CD4-positive, alpha-beta T cell treated with Interleukin-15 for 1 hour (primary cell): ENCODE data around the gene ASH1L.
"Not testable (repeated sequence)": the region's sequence is repeated elsewhere in the genome, so short reads cannot be mapped to it uniquely, and the experiment has no call there.

Experiments
- DNase-seq: peaks from one replicate; pipeline ENCODE4 v3.0.0-alpha.2; 2020

The ASH1L gene

DNA sequence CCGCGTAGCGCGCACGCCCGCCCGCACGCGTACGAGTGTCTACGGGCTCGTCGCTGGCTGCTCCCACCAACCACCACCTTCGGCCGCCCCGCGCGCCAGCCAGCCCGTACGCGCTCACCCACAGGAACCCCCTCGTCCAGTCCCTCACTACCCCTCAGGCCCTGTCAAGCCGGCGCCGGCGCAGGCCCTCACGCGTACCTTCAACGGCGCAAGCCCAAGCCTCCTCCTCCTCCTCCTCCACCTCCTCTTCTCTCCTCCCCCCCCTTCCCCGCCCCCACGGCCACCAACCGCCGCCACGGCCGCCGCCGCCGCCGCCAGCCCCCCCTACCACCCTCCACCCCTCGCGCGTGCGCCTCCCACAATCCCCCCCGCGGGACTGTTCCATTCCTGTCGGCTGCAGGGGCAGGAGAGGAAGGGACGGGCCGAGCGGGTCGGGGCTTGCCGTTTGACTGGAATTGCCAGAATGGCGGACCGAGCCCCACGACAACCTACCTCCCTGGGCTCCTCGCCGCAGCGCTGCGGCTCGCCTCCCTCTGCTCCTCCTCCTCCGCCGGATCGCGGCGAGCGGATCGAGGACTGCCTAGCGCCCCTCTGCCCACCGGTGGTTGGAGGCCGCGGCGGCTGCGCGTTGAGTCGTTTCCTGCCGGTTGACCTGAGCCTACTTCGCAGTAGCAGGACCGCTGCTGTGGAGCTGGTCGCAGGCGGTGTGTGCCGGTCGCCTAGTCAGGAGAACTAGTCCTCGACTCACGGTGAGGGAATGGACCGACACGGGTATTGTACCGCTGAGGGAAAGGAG lies at the start of gene ASH1L:
Gene ASH1L, minus strand, starts transcription at position 223 of the 796 bp plus-strand sequence. CDS start 41,284 bp downstream, outside the sequence.
- DNase-seq: peak; percentile 91

DNA sequence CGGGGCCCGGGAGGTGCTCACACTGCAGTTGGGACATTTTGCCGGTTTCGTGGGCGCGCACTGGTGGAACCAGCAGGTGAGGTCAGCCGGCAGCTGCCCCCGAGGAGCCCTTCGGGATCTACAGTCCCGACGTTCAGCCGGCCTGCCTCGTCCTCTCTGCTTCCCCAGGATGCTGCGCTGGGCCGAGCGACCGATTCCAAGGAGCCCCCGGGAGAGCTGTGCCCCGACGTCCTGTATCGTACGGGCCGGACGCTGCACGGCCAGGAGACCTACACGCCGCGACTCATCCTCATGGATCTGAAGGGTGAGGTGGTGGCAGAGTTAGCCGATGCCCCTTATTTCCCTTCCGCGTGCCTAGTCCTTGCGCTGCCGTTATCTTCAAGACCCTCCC lies 47.6 kb upstream of the ASH1L start:
- not testable (repeated sequence) for DNase-seq

GRCh38 chr1:155609515-155610256 lies 47.1 kb upstream of the ASH1L start, which contains the start of gene MSTO1:
Gene MSTO1, plus strand, starts transcription at chr1:155610218. Its CDS starts 31 bp downstream, at chr1:155610249.
- peak; percentile 94 for DNase-seq

- no peak for DNase-seq
Observed at GRCh38 chr1:155608888-155609225, 46.3 kb upstream of the ASH1L start.

GRCh38 chr1:155607708-155608107 lies 45.1 kb upstream of the ASH1L start:
- DNase-seq: no peak

DNA sequence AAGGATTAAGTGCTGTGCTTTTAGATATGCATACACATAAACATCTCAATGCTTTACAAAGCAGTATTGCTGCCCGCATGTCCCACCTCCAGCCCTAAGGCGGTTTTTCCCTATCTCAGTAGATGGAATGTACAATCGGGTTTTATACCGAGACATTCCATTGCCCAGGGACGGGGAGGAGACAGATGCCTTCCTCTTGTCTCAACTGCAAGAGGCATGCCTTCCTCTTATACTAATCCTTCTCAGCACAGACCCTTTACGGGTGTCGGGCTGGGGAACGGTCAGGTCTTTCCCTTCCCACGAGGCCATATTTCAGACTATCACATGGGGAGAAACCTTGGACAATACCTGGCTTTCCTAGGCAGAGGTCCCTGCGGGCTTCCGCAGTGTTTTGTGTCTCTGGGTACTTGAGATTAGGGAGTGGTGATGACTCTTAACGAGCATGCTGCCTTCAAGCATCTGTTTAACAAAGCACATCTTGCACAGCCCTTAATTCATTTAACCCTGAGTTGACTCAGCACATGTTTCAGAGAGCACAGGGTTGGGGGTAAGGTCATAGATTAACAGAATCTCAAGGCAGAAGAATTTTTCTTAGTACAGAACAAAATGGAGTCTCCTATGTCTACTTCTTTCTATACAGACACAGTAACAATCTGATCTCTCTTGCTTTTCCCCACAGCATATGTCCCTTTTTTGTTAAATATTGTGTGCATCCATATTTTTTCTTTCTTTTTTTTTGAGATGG lies 37.4 kb upstream of the ASH1L start:
- not testable (repeated sequence) for DNase-seq

GRCh38 chr1:155598842-155599331 lies 36.3 kb upstream of the ASH1L start:
- DNase-seq: no peak

- DNase-seq: no peak
Observed at GRCh38 chr1:155596864-155597263, 34.3 kb upstream of the ASH1L start.

GRCh38 chr1:155595877-155596474 lies 33.4 kb upstream of the ASH1L start:
- DNase-seq: not testable (repeated sequence)

DNA sequence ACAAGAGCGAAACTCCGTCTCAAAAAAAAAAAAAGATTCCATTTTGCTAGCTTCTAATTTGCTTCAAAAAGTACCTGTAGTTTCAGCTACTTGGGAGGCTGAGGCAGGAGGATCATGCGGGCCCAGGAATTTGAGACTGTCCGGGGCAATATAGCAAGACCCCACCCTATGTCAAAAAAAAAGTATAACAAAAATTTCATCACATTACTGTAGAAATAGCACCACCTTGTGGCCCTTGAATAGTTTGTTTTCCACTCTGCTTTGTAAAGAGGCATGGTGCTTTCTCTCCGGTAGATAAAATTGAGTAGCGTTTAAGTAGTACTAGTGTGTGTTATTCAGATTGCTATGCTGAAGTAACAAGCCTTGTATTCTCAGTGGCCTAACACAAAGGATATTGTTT lies 29.2 kb upstream of the ASH1L start:
- DNase-seq: peak; percentile 23

- not testable (repeated sequence) for DNase-seq
Observed at GRCh38 chr1:155590516-155591247, 28.1 kb upstream of the ASH1L start.

GRCh38 chr1:155589282-155589681 lies 26.7 kb upstream of the ASH1L start:
- DNase-seq: not testable (repeated sequence)

DNA sequence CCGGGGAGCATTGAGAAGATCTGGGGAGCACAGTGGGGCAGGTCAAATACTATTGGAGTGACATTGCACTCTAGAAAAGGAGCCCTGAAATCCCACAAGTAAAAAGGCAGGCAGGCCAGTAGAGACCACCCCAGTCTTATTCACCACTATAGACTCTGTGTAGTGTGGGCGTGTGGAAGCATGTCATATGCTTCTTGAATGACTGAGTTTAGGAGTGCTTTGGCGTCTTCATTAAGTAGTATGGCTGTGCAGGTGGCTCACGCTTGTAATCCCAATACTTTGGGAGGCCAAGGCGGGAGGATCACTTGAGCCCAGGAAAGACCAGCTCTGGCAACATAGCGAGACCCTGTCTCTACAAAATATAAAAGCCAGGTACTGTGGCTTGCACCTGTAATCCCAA lies 21.2 kb upstream of the ASH1L start:
- DNase-seq: not testable (repeated sequence)

DNA sequence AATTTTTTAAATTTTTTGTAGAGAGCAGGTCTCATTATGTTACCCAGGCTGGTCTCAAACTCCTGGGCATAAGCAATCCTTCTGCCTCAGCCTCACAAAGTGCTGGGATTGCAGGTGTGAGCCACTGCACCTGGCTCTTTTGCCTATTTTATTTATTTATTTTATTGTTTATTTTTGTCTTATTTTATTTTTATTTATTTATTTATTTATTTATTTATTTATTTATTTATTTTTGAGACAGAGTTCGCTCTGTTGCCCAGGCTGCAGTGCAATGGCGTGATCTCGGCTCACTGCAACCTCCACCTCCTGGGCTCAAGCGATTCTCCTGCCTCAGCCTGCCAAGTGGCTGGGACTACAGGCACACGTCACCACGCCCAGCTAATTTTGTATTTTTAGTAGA lies 13.0 kb upstream of the ASH1L start:
- not testable (repeated sequence) for DNase-seq

- no peak for DNase-seq
Observed at GRCh38 chr1:155574077-155574476, 11.5 kb upstream of the ASH1L start.

DNA sequence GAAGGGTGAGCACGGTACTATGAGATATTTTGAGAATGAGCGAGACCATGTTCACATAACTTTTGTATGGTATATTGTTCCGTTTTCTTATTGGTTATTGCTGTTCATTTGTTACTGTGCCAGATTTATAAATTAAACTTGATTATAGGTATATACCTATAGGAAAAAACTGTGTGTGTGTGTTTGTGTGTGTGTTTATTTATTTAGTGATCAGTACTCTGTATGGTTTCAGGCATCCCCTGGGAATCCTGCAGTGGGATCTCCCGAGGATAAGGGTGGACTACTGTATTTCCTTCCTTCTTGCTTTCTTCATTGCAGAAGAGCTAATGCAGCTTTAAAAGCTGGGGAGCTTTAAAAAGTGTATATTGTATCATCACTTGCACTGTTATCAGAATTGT lies 8.0 kb upstream of the ASH1L start:
- no peak for DNase-seq

- no peak for DNase-seq
Observed at GRCh38 chr1:155569988-155570592, 7.5 kb upstream of the ASH1L start.

DNA sequence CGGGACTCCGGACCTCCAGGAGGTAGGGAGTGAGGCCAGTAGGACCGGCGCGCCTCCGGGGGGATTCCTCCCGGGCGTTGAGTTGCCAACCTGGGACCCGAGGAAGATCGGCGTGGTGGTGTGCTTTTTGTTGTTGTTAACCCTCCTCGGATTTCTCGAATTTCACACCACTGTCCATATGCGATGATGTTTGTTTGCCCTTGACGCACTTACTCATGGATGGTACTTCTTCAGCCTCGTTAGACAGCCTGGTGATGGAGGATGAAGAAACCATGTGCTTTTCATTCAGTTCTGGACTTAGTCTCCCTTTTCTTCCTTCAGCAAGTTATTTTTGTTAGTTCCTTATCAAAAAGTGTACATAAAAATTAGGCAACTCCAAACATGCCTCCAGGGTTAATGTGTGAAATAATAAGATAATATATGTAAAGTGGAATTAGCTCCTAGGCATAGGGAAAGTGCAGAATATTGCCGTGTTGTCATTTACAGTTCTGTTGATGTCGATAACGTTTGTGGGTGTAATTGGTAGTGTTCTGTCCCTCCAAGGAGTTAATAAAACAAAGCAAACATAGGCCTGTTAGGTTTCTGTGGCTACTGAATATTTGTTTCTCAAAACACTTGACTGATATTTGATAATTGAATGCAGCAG lies 897 bp upstream of the ASH1L start:
- not testable (repeated sequence) for DNase-seq

- DNase-seq: peak; percentile 51
Observed at GRCh38 chr1:155561779-155562580, 623 bp downstream of the ASH1L start.

GRCh38 chr1:155555915-155556314 lies 6.7 kb downstream of the ASH1L start:
- no peak for DNase-seq
